GM12874 (cell line): ENCODE measurements around the gene LHPP.

Experiments
- CTCF ChIP-seq: IDR thresholded peaks from 2 replicates; pipeline ENCODE4 v1.5.1; 2011; ENCODE audit warnings: low read depth, mild to moderate bottlenecking, control low read depth, low read length, moderate library complexity; ENCODE audit not compliant: insufficient read depth

The LHPP gene

GRCh38 chr10:124551755-124552154, 90.1 kb downstream of the LHPP start:
- TF ChIP-seq CTCF = no peak

- no peak for TF ChIP-seq CTCF
These were observed 91.2 kb downstream of the LHPP start for GRCh38 chr10:124552691-124553276.

- TF ChIP-seq CTCF = no peak
These were observed 92.6 kb downstream of the LHPP start for GRCh38 chr10:124554085-124554858.

- TF ChIP-seq CTCF = no peak
These were observed 95.5 kb downstream of the LHPP start for GRCh38 chr10:124557167-124557566.

- no peak for TF ChIP-seq CTCF
These were observed 96.2 kb downstream of the LHPP start for GRCh38 chr10:124557648-124558338.

- TF ChIP-seq CTCF = no peak
These were observed 97.0 kb downstream of the LHPP start for GRCh38 chr10:124558339-124559321.
